Stomach (tissue), 4 donors: Measurements from ENCODE around the gene IL2.

Experiments
- CTCF ChIP-seq, 7 experiments: fragments of 450-650 bp in 4 of 7; fragments of 200-600 bp in 3 of 7; sonication (generic) in 3 of 7; IDR thresholded peaks; one replicate each; pipeline ENCODE4 v1.5.1; 2016 to 2019; ENCODE audit warnings: antibody characterized with exemption in 7 of 7, control low read depth in 2 of 7, mild to moderate bottlenecking in 1 of 7
- POLR2A ChIP-seq, 4 donors: fragments of 450-650 bp; IDR thresholded peaks; one replicate each; pipeline ENCODE4 v1.6.1; 2016; ENCODE audit warnings: antibody characterized with exemption in 4 of 4, control low read depth in 2 of 4, mild to moderate bottlenecking in 1 of 4, moderate library complexity in 1 of 4

- TF ChIP-seq CTCF (IDR thresholded peaks at IDR 0.05), result no peak
- no peak for TF ChIP-seq POLR2A (IDR thresholded peaks at IDR 0.05)
These were observed 3.0 kb downstream of the IL2 start for GRCh38 chr4:122453384-122453995.
